HG03097 (cell line): Measurements from ENCODE around the gene MORC1.
A peak's percentile ranks its signal among the peaks of the same experiment; 100 is the strongest.

Experiments used
- ATAC-seq: cut with Tn5 transposase; IDR thresholded peaks from one replicate; pipeline ENCODE4 v1.9.1; 2021; ENCODE audit not compliant: unreplicated experiment, low FRiP score

MORC1 gene

DNA sequence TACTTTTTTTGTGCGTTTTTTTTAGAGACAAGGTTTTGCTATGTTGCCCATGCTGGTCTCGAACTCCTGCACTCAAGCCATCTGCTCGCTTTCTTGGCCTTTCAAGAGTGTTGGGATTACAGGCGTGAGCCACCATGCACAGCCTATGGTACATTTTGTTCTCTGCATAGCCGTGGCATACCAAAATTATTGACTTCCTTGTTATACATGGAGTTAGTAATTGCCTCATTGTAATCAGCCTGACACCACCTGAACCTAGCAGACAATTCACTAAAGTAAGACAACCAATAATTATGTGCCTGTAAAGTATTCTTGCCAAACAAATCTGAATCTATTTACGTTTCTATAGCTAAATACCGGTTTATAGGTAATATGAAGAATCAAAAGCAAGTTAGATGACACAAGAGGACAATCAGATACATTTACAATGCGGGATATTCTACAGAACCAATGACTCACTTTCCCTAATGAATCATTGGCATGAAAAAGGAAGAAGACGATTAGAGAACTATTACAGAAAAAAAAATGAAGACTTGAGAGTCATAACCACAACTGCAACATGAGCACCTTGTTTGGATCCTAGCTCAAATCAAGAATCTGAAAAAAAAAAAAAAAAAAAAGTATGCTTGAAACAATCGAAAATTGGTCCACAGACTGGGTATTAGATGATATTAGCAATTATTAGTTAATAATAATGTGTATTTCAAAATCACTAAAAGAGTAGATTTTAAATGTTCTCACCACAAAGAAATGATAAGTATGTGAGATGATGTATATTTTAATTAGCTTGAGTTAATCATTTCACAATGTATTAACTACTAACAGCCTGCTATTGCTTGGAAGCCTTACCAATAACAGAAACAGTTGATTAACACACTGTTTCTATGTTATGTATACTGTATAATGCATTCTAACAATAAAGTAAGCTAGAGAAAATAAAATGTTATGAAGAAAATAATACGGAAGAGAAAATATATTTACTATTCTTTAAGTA lies 171.3 kb downstream of the MORC1 start:
- no peak for ATAC-seq

- no peak for ATAC-seq
Observed at GRCh38 chr3:108940568-108941263, 177.2 kb downstream of the MORC1 start.

- no peak for ATAC-seq
Observed at GRCh38 chr3:108940166-108940565, 177.8 kb downstream of the MORC1 start.

- ATAC-seq = no peak
Observed at GRCh38 chr3:108936924-108937689, 180.8 kb downstream of the MORC1 start.

DNA sequence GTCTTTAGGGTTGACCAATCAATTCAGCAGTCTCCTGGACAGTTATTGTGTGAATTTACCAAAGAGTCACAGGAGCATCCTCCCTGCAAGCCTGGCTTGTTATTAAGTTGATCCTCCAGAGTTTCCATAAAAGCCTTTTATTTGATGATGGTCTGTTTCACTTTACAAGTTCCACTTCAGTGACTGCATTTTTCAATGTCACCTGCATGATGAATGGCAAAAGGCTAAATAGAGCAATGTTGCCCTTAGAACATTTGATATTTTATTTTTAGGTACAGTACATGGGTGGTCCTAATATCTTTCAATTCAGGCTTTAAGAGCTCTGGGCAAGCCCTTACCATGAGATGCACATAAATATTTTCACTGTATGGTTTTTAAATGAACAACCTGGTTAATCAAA lies 186.9 kb downstream of the MORC1 start:
- ATAC-seq = no peak

DNA sequence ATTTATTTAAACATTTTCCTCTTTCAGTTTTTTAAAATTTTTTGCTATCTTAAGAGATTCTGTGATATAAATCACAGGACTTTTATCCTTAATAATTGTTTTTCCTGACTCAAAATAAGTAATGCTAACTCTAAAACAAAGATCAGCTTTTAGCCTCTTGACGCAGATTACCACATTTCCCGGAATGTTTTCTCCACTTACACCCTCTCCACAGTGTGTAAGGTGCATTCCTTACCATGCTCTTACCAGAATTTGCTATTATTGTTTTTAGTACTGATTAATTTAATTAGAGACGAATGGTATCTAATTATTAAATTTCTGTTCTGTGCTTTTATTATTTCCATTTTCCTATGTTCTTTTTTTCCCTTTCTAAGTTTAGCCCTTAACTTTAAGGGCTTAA lies 199.1 kb downstream of the MORC1 start:
- ATAC-seq = no peak

GRCh38 chr3:108914774-108915641 lies 202.9 kb downstream of the MORC1 start:
- peak; percentile 95 for ATAC-seq

- ATAC-seq = no peak
Observed at GRCh38 chr3:108909799-108910198, 208.1 kb downstream of the MORC1 start.
